Progenitor cell of endocrine pancreas (in vitro differentiated cells): ENCODE results near the gene SNX13. TPM values are rescaled to one million over a fixed set of nuclear protein-coding genes. Genes with fewer than 3 reads are reported as not detected.

Experiments
- DNase-seq: peaks from one replicate; pipeline ENCODE4 v3.0.0; 2021; ENCODE audit warnings: low spot score; ENCODE audit not compliant: unreplicated experiment
- H3K27ac Mint-ChIP-seq: 2 replicates; pipeline ENCODE4 v1.8.0; 2021; ENCODE audit warnings: mild to moderate bottlenecking, moderate library complexity, mixed read lengths
- H3K27me3 Mint-ChIP-seq: 2 replicates; pipeline ENCODE4 v1.8.0; 2021; ENCODE audit warnings: mixed read lengths
- H3K36me3 Mint-ChIP-seq: 2 replicates; pipeline ENCODE4 v1.8.0; 2022; ENCODE audit warnings: mixed read lengths; ENCODE audit not compliant: insufficient read depth
- H3K4me1 Mint-ChIP-seq: 2 replicates; pipeline ENCODE4 v1.8.0; 2021; ENCODE audit warnings: low read depth, mixed read lengths
- H3K4me3 Mint-ChIP-seq: 2 replicates; pipeline ENCODE4 v1.8.0; 2021; ENCODE audit warnings: low read depth, mild to moderate bottlenecking, moderate library complexity, mixed read lengths
- H3K9me3 Mint-ChIP-seq: 2 replicates; pipeline ENCODE4 v1.8.0; 2021; ENCODE audit warnings: low read depth, mixed read lengths
- CTCF ChIP-seq: fragments of 200-600 bp; sonication (generic); IDR thresholded peaks from one replicate; pipeline ENCODE4 v1.5.0; 2021; ENCODE audit warnings: antibody characterized with exemption, mild to moderate bottlenecking; ENCODE audit not compliant: unreplicated experiment
- total RNA-seq: library from RNA; stranded (reverse); gene quantifications from 2 replicates; pipeline ENCODE4 v1.2.1, GENCODE V29; 2021

Gene SNX13
- total RNA-seq, 1 donor from 2014 or later = 48.5 TPM

GRCh38 chr7:17779381-17779780 is 160.9 kb downstream of the SNX13 start:
- H3K4me1 Mint-ChIP-seq = peaks cover 10% of the 10 kb centered on the region
- H3K9me3 Mint-ChIP-seq = no peaks in the 10 kb centered on the region
- no peaks in the 10 kb centered on the region for H3K27me3 Mint-ChIP-seq
- DNase-seq = no peak
- no peak overlapping the region for H3K27ac Mint-ChIP-seq
- no peak for TF ChIP-seq CTCF
- H3K4me3 Mint-ChIP-seq = no peak overlapping the region
- H3K36me3 Mint-ChIP-seq = no peaks in the 10 kb centered on the region

GRCh38 chr7:17774716-17775288 is 165.5 kb downstream of the SNX13 start:
- no peak overlapping the region for H3K27ac Mint-ChIP-seq
- no peak for DNase-seq
- TF ChIP-seq CTCF = no peak
- no peaks in the 10 kb centered on the region for H3K36me3 Mint-ChIP-seq
- no peak overlapping the region for H3K4me3 Mint-ChIP-seq
- H3K4me1 Mint-ChIP-seq = peaks cover 16% of the 10 kb centered on the region
- no peaks in the 10 kb centered on the region for H3K9me3 Mint-ChIP-seq
- H3K27me3 Mint-ChIP-seq = no peaks in the 10 kb centered on the region

- H3K9me3 Mint-ChIP-seq = no peaks in the 10 kb centered on the region
- no peak overlapping the region for H3K4me3 Mint-ChIP-seq
- no peaks in the 10 kb centered on the region for H3K27me3 Mint-ChIP-seq
- H3K36me3 Mint-ChIP-seq = no peaks in the 10 kb centered on the region
- no peak for DNase-seq
- peaks cover 16% of the 10 kb centered on the region for H3K4me1 Mint-ChIP-seq
- H3K27ac Mint-ChIP-seq = no peak overlapping the region
- no peak for TF ChIP-seq CTCF
Observed at GRCh38 chr7:17774248-17774647, 166.0 kb downstream of the SNX13 start.

- H3K36me3 Mint-ChIP-seq = no peaks in the 10 kb centered on the region
- H3K27me3 Mint-ChIP-seq = no peaks in the 10 kb centered on the region
- no peak for DNase-seq
- TF ChIP-seq CTCF = no peak
- peaks cover 11% of the 10 kb centered on the region for H3K4me1 Mint-ChIP-seq
- H3K27ac Mint-ChIP-seq = no peak overlapping the region
- no peaks in the 10 kb centered on the region for H3K9me3 Mint-ChIP-seq
- no peak overlapping the region for H3K4me3 Mint-ChIP-seq
Observed at GRCh38 chr7:17773289-17773626, 167.0 kb downstream of the SNX13 start.

- no peak for DNase-seq
- Mint-ChIP-seq H3K27me3 (no peaks in the 10 kb centered on the region), H3K36me3 (no peaks in the 10 kb centered on the region), H3K27ac (peak overlapping the region; percentile 43), H3K9me3 (no peaks in the 10 kb centered on the region), H3K4me1 (peaks cover 8% of the 10 kb centered on the region), H3K4me3 (no peak overlapping the region)
- no peak for TF ChIP-seq CTCF
Observed at GRCh38 chr7:17772581-17773288, 167.6 kb downstream of the SNX13 start.
